B cell (primary cell): ENCODE data around the gene PTPRM. TPM values are rescaled to one million over a fixed set of nuclear protein-coding genes. Genes with fewer than 3 reads are reported as not detected.

Experiments
- ATAC-seq: fragments of 200-7000 bp; cut with Tn5 transposase; one replicate; pipeline ENCODE4 v1.10.0; 2021; ENCODE audit warnings: low read depth, mild to moderate bottlenecking, moderate number of reproducible peaks, moderate library complexity
- CTCF ChIA-PET: fragments of 350-600 bp; sonication (Branson Sonifier 250); formaldehyde crosslinking; loops from one replicate; lab custom pipeline; 2021; ENCODE audit warnings: antibody characterized with exemption, inconsistent platforms; lab: Charles Lee
- POLR2A ChIA-PET: fragments of 350-600 bp; sonication (Branson Sonifier 250); formaldehyde crosslinking; loops from one replicate; lab custom pipeline; 2021; ENCODE audit warnings: antibody characterized with exemption; lab: Charles Lee
- DNase-seq: peaks from one replicate; pipeline ENCODE4 v3.0.0; 2013
- H2AFZ ChIP-seq: 2 replicates; pipeline ENCODE4 v1.6.1; 2012; ENCODE audit warnings: mild to moderate bottlenecking, low read depth, low read length; ENCODE audit not compliant: insufficient read depth, poor library complexity, severe bottlenecking
- H3K27ac ChIP-seq, 2 donors: 1 replicate in 1 of 2; 2 replicates in 1 of 2; pipeline ENCODE4 v1.5.1; 2012 to 2013; ENCODE audit warnings: low read length in 2 of 2, mild to moderate bottlenecking in 2 of 2, moderate library complexity in 1 of 2
- H3K27me3 ChIP-seq, 4 experiments: fragments of 200-600 bp in 1 of 4; sonication (generic) in 1 of 4; replicated peaks in 1 of 4; 1 replicate in 2 of 4; 2 replicates in 2 of 4; pipeline versions ENCODE4 v1.6.1 to v1.7.0; 2013 to 2016; ENCODE audit warnings: low read length in 3 of 4, mild to moderate bottlenecking in 2 of 4, mixed read lengths in 1 of 4, moderate library complexity in 1 of 4; ENCODE audit not compliant: insufficient read depth in 4 of 4, control insufficient read depth in 3 of 4; ENCODE audit errors: control extremely low read depth in 1 of 4
- H3K36me3 ChIP-seq, 2 experiments: replicated peaks in 1 of 2; 1 replicate in 1 of 2; 2 replicates in 1 of 2; pipeline versions ENCODE4 v1.6.1 to v1.7.1; 2013; ENCODE audit warnings: low read length in 1 of 2; ENCODE audit not compliant: insufficient read depth in 2 of 2, control insufficient read depth in 1 of 2; ENCODE audit errors: control extremely low read depth in 1 of 2, extremely low read depth in 1 of 2
- H3K4me1 ChIP-seq, 2 donors: fragments of 200-600 bp in 1 of 2; sonication (generic) in 1 of 2; 1 replicate in 1 of 2; 2 replicates in 1 of 2; pipeline versions ENCODE4 v1.5.1 to v1.6.1; 2013 to 2017; ENCODE audit warnings: low read length in 2 of 2; ENCODE audit not compliant: control insufficient read depth in 2 of 2, insufficient read depth in 2 of 2
- H3K4me2 ChIP-seq: replicated peaks from 2 replicates; pipeline ENCODE3; 2012; ENCODE audit warnings: mild to moderate bottlenecking, low read depth, low read length; ENCODE audit not compliant: poor library complexity, severe bottlenecking
- H3K4me3 ChIP-seq, 5 experiments: fragments of 200-600 bp in 1 of 5; sonication (generic) in 1 of 5; 1 replicate in 3 of 5; 2 replicates in 2 of 5; pipeline versions ENCODE4 v1.5.1 to v1.7.0; 2011 to 2016; ENCODE audit warnings: low read length in 4 of 5, mild to moderate bottlenecking in 4 of 5, low read depth in 2 of 5, control low read depth in 1 of 5, moderate library complexity in 1 of 5; ENCODE audit not compliant: insufficient read depth in 1 of 5; ENCODE audit errors: control extremely low read depth in 1 of 5, extremely low read depth in 1 of 5
- H3K79me2 ChIP-seq: fragments of 200-600 bp; sonication (generic); one replicate; pipeline ENCODE4 v1.6.0; 2016; ENCODE audit warnings: low read length; ENCODE audit not compliant: control insufficient read depth, insufficient read depth
- H3K9ac ChIP-seq: fragments of 200-600 bp; sonication (generic); 2 replicates; pipeline ENCODE4 v1.6.1; 2017; ENCODE audit warnings: mild to moderate bottlenecking, low read length, moderate library complexity
- H3K9me3 ChIP-seq, 3 donors: one replicate each; pipeline versions ENCODE4 v1.6.1 to v1.7.1; 2013; ENCODE audit warnings: low read length in 2 of 3; ENCODE audit not compliant: control insufficient read depth in 2 of 3, insufficient read depth in 1 of 3; ENCODE audit errors: control extremely low read depth in 1 of 3
- H4K20me1 ChIP-seq: 2 replicates; pipeline ENCODE4 v1.6.0; 2012; ENCODE audit warnings: mild to moderate bottlenecking, low read length; ENCODE audit not compliant: insufficient read depth, control insufficient read depth, poor library complexity, severe bottlenecking
- H3K27ac Mint-ChIP-seq: one replicate; pipeline ENCODE4 v1.8.0; 2021; ENCODE audit warnings: mixed read lengths
- H3K27me3 Mint-ChIP-seq: one replicate; pipeline ENCODE4 v1.8.0; 2021; ENCODE audit warnings: mixed read lengths
- H3K4me1 Mint-ChIP-seq: one replicate; pipeline ENCODE4 v1.8.0; 2021; ENCODE audit warnings: mixed read lengths
- H3K4me3 Mint-ChIP-seq: one replicate; pipeline ENCODE4 v1.8.0; 2021; ENCODE audit warnings: mixed read lengths
- H3K9me3 Mint-ChIP-seq: one replicate; pipeline ENCODE4 v1.8.0; 2022; ENCODE audit warnings: mixed read lengths; ENCODE audit not compliant: insufficient read depth
- EZH2 ChIP-seq: IDR thresholded peaks from 2 replicates; pipeline ENCODE4 v1.6.1; 2012; ENCODE audit warnings: borderline replicate concordance, low read depth, mild to moderate bottlenecking, moderate library complexity, low read length; ENCODE audit not compliant: insufficient read depth, poor library complexity, severe bottlenecking
- WGBS: methylation state at CpG from one replicate; pipeline ENCODE4 v1.1.5; 2013; ENCODE audit warnings: missing lambda C conversion rate; ENCODE audit not compliant: insufficient coverage; 5-methylcytosine and 5-hydroxymethylcytosine counted together
- intact Hi-C: fragments of 100-400 bp; cut with micrococcal nuclease; formaldehyde crosslinking; loops from one replicate; pipeline ENCODE4 v1.10.0; 2022
- polyA plus RNA-seq: library from polyadenylated mRNA; depleted of rRNA; stranded (reverse); fragments of >200 nt; gene quantifications from 2 replicates; pipeline ENCODE4 v1.2.3, GENCODE V29; 2012
- total RNA-seq, 2 donors: library from RNA; stranded (reverse); fragments of 120-200 nt in 1 of 2; gene quantifications; 1 replicate in 1 of 2; 2 replicates in 1 of 2; pipeline versions ENCODE4 v1.2.3 to v1.2.4, GENCODE V29; 2013 to 2022
- TF ChIP-seq, protein P1 (sequence below): fragments of 200-600 bp; IDR thresholded peaks from one replicate; pipeline ENCODE4 v1.8.0; 2022; ENCODE audit warnings: antibody characterized with exemption, mild to moderate bottlenecking

The PTPRM gene
- total and polyA plus RNA-seq, 2 donors (not counting 1 experiment from before 2014, with no cell fraction given), result 0.20 to 0.89 TPM

DNA sequence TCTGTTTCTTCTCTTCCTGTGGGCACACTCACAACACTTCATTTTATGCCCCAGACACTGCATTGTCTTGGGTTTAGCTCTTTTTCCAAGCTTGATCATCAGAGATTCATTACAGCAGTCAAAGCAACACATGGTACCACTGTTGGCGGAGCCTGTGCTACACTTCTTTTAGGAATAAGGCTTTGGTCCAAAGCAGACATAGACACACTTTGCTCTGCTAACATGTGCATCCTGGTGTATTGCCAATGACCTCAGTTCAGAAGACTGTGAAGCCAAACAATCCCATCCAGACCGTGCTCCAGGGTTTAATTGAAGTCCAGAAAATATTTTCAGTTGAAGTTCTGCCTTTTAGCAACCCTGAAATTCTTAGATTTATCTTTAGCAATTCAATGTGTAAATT, 687.5 kb downstream of the PTPRM start:
- Histone ChIP-seq H3K27me3 (no peaks in the 10 kb centered on the region), H3K9ac (no peak overlapping the region), H3K4me2 (no peak overlapping the region), H3K79me2 (no peaks in the 10 kb centered on the region), H3K36me3 (no peaks in the 10 kb centered on the region), H3K4me3 (no peak overlapping the region), H3K9me3 (no peaks in the 10 kb centered on the region), H3K27ac (no peak overlapping the region), H3K4me1 (no peaks in the 10 kb centered on the region), H2AFZ (no peak overlapping the region), H4K20me1 (no peaks in the 10 kb centered on the region)
- H3K9me3 Mint-ChIP-seq, result no peaks in the 10 kb centered on the region
- ChIA-PET CTCF (no interaction called here), POLR2A (no interaction called here)
- no peak for DNase-seq
- TF ChIP-seq EZH2, result no peak
- TF ChIP-seq, protein P1, sequence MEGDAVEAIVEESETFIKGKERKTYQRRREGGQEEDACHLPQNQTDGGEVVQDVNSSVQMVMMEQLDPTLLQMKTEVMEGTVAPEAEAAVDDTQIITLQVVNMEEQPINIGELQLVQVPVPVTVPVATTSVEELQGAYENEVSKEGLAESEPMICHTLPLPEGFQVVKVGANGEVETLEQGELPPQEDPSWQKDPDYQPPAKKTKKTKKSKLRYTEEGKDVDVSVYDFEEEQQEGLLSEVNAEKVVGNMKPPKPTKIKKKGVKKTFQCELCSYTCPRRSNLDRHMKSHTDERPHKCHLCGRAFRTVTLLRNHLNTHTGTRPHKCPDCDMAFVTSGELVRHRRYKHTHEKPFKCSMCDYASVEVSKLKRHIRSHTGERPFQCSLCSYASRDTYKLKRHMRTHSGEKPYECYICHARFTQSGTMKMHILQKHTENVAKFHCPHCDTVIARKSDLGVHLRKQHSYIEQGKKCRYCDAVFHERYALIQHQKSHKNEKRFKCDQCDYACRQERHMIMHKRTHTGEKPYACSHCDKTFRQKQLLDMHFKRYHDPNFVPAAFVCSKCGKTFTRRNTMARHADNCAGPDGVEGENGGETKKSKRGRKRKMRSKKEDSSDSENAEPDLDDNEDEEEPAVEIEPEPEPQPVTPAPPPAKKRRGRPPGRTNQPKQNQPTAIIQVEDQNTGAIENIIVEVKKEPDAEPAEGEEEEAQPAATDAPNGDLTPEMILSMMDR, result no peak
- H3K27ac Mint-ChIP-seq, result no peak overlapping the region
- no peak overlapping the region for H3K4me3 Mint-ChIP-seq
- no peak for ATAC-seq
- no peaks in the 10 kb centered on the region for H3K4me1 Mint-ChIP-seq
- H3K27me3 Mint-ChIP-seq, result no peaks in the 10 kb centered on the region
- intact Hi-C loops, result no loop called here
- WGBS, result 85% methylated on average over 1 of the region's 2 CpGs

DNA sequence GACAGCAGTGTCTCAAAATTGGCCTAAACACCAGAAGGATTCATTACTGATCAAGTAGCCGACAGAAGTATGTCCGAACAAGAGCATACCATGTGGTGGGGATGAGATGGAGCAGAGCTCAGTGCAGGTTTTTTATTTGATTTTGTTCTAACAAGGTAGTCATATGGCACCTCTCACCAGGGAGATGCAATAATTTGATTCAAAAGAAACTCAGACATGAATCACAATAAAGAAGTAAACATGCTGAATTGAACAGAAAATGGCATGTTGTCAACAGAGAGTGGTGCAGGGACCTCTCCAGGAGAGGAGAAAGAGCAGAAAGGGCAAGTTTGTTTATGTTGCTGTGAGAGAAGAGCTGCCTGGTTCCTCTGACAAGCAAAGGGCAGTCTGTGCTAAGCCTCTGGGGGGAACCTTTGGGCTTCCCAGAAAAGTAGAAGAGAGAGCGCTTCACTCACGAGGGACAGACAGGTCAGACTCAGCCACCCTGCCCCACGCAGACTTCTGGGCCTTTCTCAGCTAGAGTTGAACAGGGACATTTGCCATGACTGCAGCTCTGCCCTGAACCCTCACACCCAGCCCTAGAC, 690.8 kb downstream of the PTPRM start:
- Mint-ChIP-seq H3K9me3 (no peaks in the 10 kb centered on the region), H3K27me3 (no peaks in the 10 kb centered on the region), H3K27ac (no peak overlapping the region), H3K4me3 (no peak overlapping the region), H3K4me1 (no peaks in the 10 kb centered on the region)
- Histone ChIP-seq H3K9ac (no peak overlapping the region), H4K20me1 (no peaks in the 10 kb centered on the region), H3K4me3 (no peak overlapping the region), H3K36me3 (no peaks in the 10 kb centered on the region), H3K79me2 (no peaks in the 10 kb centered on the region), H2AFZ (no peak overlapping the region), H3K4me1 (no peaks in the 10 kb centered on the region), H3K27me3 (no peaks in the 10 kb centered on the region), H3K9me3 (no peaks in the 10 kb centered on the region), H3K4me2 (no peak overlapping the region), H3K27ac (no peak overlapping the region)
- ATAC-seq, result no peak
- TF ChIP-seq EZH2, result no peak
- TF ChIP-seq, protein P1, result no peak
- DNase-seq, result no peak
- ChIA-PET POLR2A (no interaction called here), CTCF (no interaction called here)
- intact Hi-C loops, result no loop called here
- WGBS, result 96% methylated on average over 3 of the region's 5 CpGs
